Measurements from ENCODE around the gene RNASEH2A. TPM values are rescaled to one million over a fixed set of nuclear protein-coding genes. Genes with fewer than 3 reads are reported as not detected.

The RNASEH2A gene
- total and polyA plus RNA-seq, 2 donors (not counting 1 experiment from before 2014, with no cell fraction given): 14.5 to 18.9 TPM

DNA sequence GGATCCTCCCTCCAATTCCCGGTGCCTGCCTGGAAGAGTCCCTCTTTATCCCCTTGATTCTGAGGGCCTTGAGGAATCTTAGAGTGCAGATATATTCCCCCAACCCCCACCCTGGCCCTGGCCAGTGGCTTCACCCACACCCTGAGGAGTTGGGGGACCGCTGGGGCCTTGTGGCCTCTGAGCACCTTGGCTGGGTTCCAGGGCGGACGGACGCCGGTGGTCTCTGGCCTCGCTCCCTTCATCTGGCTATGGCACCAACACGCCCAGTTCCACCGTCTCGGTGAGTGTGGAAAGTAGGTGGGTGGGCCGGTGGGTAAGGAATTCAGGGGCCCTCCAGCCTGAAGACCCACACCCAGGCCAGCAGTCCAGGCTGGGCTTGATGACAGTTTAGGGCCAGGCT lies 36.9 kb downstream of the RNASEH2A start:
- H3K4me3 ChIP-seq (ENCODE audit: control extremely low read depth in 1 of 5, extremely low read depth in 1 of 5, insufficient read depth in 1 of 5, low read depth in 2 of 5, low read length in 4 of 5): no peak overlapping the region
- H3K4me3 Mint-ChIP-seq: no peak overlapping the region
- H3K9me3 ChIP-seq (ENCODE audit: control extremely low read depth in 1 of 3, control insufficient read depth in 2 of 3, insufficient read depth in 1 of 3, low read length in 2 of 3): peaks cover 0 to 20% (median 0%) of the 10 kb centered on the region in 3 donors
- peaks cover 4 to 85% (median 34%) of the 10 kb centered on the region in 4 experiments for H3K27me3 ChIP-seq (replicated peaks in 1 of 4; ENCODE audit: control extremely low read depth in 1 of 4, control insufficient read depth in 3 of 4, insufficient read depth in 4 of 4, low read length in 3 of 4)
- no peak overlapping the region for H3K27ac ChIP-seq (ENCODE audit: low read length in 2 of 2)
- no peaks in the 10 kb centered on the region for H4K20me1 ChIP-seq (ENCODE audit: control insufficient read depth, insufficient read depth, low read length, poor library complexity, severe bottlenecking)
- H3K27me3 Mint-ChIP-seq: peaks cover 59% of the 10 kb centered on the region
- CTCF ChIA-PET: interaction anchor here (9.9 kb wide), 1 partner anchor 82 kb away, joined by 353 read pairs; the partner anchor contains the start of gene BEST2
- no peak for ATAC-seq (ENCODE audit: low read depth)
- intact Hi-C loops (cut with micrococcal nuclease): no loop called here
- no peaks in the 10 kb centered on the region for H3K79me2 ChIP-seq (ENCODE audit: control insufficient read depth, insufficient read depth, low read length)
- peaks cover 34 to 36% of the 10 kb centered on the region in 2 donors for H3K4me1 ChIP-seq (ENCODE audit: control insufficient read depth in 2 of 2, insufficient read depth in 2 of 2, low read length in 2 of 2)
- DNase-seq: no peak
- WGBS (ENCODE audit: insufficient coverage): 95% methylated on average over 11 of the region's 11 CpGs
- peaks cover 32% of the 10 kb centered on the region for H3K4me1 Mint-ChIP-seq
- H3K9ac ChIP-seq (ENCODE audit: low read length): no peak overlapping the region
- TF ChIP-seq, protein P1, sequence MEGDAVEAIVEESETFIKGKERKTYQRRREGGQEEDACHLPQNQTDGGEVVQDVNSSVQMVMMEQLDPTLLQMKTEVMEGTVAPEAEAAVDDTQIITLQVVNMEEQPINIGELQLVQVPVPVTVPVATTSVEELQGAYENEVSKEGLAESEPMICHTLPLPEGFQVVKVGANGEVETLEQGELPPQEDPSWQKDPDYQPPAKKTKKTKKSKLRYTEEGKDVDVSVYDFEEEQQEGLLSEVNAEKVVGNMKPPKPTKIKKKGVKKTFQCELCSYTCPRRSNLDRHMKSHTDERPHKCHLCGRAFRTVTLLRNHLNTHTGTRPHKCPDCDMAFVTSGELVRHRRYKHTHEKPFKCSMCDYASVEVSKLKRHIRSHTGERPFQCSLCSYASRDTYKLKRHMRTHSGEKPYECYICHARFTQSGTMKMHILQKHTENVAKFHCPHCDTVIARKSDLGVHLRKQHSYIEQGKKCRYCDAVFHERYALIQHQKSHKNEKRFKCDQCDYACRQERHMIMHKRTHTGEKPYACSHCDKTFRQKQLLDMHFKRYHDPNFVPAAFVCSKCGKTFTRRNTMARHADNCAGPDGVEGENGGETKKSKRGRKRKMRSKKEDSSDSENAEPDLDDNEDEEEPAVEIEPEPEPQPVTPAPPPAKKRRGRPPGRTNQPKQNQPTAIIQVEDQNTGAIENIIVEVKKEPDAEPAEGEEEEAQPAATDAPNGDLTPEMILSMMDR (IDR thresholded peaks at IDR 0.05): no peak
- TF ChIP-seq EZH2 (IDR thresholded peaks at IDR 0.05; ENCODE audit: borderline replicate concordance, insufficient read depth, low read depth, low read length, poor library complexity, severe bottlenecking): no peak
- no peak overlapping the region for H2AFZ ChIP-seq (ENCODE audit: insufficient read depth, low read depth, low read length, poor library complexity, severe bottlenecking)
- no peak overlapping the region for H3K27ac Mint-ChIP-seq
- no peaks in the 10 kb centered on the region for H3K9me3 Mint-ChIP-seq (ENCODE audit: insufficient read depth)
- POLR2A ChIA-PET: no interaction called here
- H3K4me2 ChIP-seq (replicated peaks; ENCODE audit: low read depth, low read length, poor library complexity, severe bottlenecking): no peak overlapping the region
- no peaks in the 10 kb centered on the region for H3K36me3 ChIP-seq (replicated peaks in 1 of 2; ENCODE audit: control extremely low read depth in 1 of 2, control insufficient read depth in 1 of 2, extremely low read depth in 1 of 2, insufficient read depth in 2 of 2, low read length in 1 of 2)

DNA sequence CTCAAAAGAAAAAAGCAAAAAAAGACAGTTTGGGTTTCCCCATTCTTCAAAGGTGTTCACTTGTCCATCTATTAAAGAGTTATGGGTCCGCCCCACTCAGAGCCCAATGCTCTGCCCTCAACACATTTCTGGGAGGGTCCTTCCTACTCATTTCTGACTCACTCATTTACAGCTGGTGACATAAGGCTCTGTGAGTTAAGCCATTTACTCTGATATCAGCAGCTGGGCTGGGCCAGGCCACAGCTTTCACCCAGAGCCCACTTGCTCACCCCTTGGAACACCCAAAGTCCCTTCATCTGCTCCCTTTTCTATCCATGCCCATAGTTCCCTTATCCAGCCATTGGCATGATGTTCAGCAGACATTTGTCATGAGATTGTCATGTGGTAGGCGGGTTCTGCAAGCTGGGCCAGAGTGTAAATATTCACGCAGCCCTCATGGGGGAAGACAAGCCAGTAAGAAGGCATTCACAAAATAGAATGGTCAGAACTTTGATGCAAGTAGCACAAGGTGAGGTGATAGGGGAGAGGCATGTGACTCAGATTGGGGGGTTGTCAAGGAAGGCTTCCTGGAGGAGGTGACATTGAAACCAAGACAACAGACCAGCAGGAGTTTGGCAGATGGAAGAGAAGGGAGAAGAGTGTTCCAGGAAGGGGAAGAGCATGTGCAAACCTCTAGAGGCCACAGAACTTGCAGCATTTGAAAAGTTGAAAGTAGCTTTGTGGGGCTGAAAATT lies 37.8 kb downstream of the RNASEH2A start:
- no peak for TF ChIP-seq EZH2 (IDR thresholded peaks at IDR 0.05; ENCODE audit: borderline replicate concordance, insufficient read depth, low read depth, low read length, poor library complexity, severe bottlenecking)
- TF ChIP-seq, protein P1 (IDR thresholded peaks at IDR 0.05): no peak
- DNase-seq (no peak), ATAC-seq (ENCODE audit: low read depth) (no peak)
- 79% methylated on average over 3 of the region's 3 CpGs for WGBS (ENCODE audit: insufficient coverage)
- Histone ChIP-seq H3K79me2 (ENCODE audit: control insufficient read depth, insufficient read depth, low read length) (no peaks in the 10 kb centered on the region), H3K27me3 (replicated peaks in 1 of 4; ENCODE audit: control extremely low read depth in 1 of 4, control insufficient read depth in 3 of 4, insufficient read depth in 4 of 4, low read length in 3 of 4) (peaks cover 3 to 77% (median 33%) of the 10 kb centered on the region in 4 experiments), H3K27ac (ENCODE audit: low read length in 2 of 2) (no peak overlapping the region), H2AFZ (ENCODE audit: insufficient read depth, low read depth, low read length, poor library complexity, severe bottlenecking) (no peak overlapping the region), H3K36me3 (replicated peaks in 1 of 2; ENCODE audit: control extremely low read depth in 1 of 2, control insufficient read depth in 1 of 2, extremely low read depth in 1 of 2, insufficient read depth in 2 of 2, low read length in 1 of 2) (no peaks in the 10 kb centered on the region), H3K4me1 (ENCODE audit: control insufficient read depth in 2 of 2, insufficient read depth in 2 of 2, low read length in 2 of 2) (peaks cover 26 to 28% of the 10 kb centered on the region in 2 donors), H4K20me1 (ENCODE audit: control insufficient read depth, insufficient read depth, low read length, poor library complexity, severe bottlenecking) (no peaks in the 10 kb centered on the region), H3K9ac (ENCODE audit: low read length) (no peak overlapping the region), H3K9me3 (ENCODE audit: control extremely low read depth in 1 of 3, control insufficient read depth in 2 of 3, insufficient read depth in 1 of 3, low read length in 2 of 3) (peaks cover 0 to 20% (median 0%) of the 10 kb centered on the region in 3 donors), H3K4me2 (replicated peaks; ENCODE audit: low read depth, low read length, poor library complexity, severe bottlenecking) (no peak overlapping the region), H3K4me3 (ENCODE audit: control extremely low read depth in 1 of 5, extremely low read depth in 1 of 5, insufficient read depth in 1 of 5, low read depth in 2 of 5, low read length in 4 of 5) (no peak overlapping the region)
- intact Hi-C loops (cut with micrococcal nuclease): no loop called here
- H3K4me3 Mint-ChIP-seq: no peak overlapping the region
- ChIA-PET CTCF (interaction anchor here (9.9 kb wide), 1 partner anchor 82 kb away, joined by 353 read pairs; the partner anchor contains the start of gene BEST2), POLR2A (no interaction called here)
- H3K27me3 Mint-ChIP-seq: peaks cover 59% of the 10 kb centered on the region
- H3K9me3 Mint-ChIP-seq (ENCODE audit: insufficient read depth): no peaks in the 10 kb centered on the region
- peaks cover 28% of the 10 kb centered on the region for H3K4me1 Mint-ChIP-seq
- no peak overlapping the region for H3K27ac Mint-ChIP-seq
